Caco-2 (cell line): ENCODE data around the gene DDX42. TPM values are rescaled to one million over a fixed set of nuclear protein-coding genes. Genes with fewer than 3 reads are reported as not detected.
"Not testable (repeated sequence)": the region's sequence is repeated elsewhere in the genome, so short reads cannot be mapped to it uniquely, and the experiment has no call there.

Experiments
- BruUV-seq: library from RNA; stranded (reverse); fragments of 400-500 nt; replicated peaks from 2 replicates; lab custom pipeline; 2021; lab: Mats Ljungman, UMichigan
- CTCF ChIA-PET: fragments of 300-600 bp; sonication (Branson Sonifier 250); formaldehyde crosslinking; loops from one replicate; lab custom pipeline; 2022; ENCODE audit warnings: antibody characterized with exemption; lab: Charles Lee
- POLR2A ChIA-PET: fragments of 300-600 bp; sonication (Branson Sonifier 250); formaldehyde crosslinking; loops from one replicate; lab custom pipeline; 2022; ENCODE audit warnings: antibody characterized with exemption; lab: Charles Lee
- DNase-seq, 2 experiments: peaks; one replicate each; pipeline versions ENCODE4 v3.0.0 to v3.0.0-alpha.2; 2020 to 2022
- H3K27me3 ChIP-seq: replicated peaks from 2 replicates; pipeline ENCODE4 v1.6.0; 2011; ENCODE audit warnings: low read length; ENCODE audit not compliant: control insufficient read depth, insufficient read depth
- H3K36me3 ChIP-seq: 2 replicates; pipeline ENCODE4 v1.5.1; 2011; ENCODE audit warnings: low read length; ENCODE audit not compliant: control insufficient read depth, insufficient read depth
- H3K4me1 ChIP-seq: fragments of 250-450 bp; sonication (Bioruptor Pico); 2 replicates; pipeline ENCODE4 v1.5.1; 2020; ENCODE audit warnings: mild to moderate bottlenecking
- H3K4me3 ChIP-seq: 2 replicates; pipeline ENCODE4 v1.5.1; 2011; ENCODE audit warnings: low read depth, mild to moderate bottlenecking, control low read depth, low read length
- H3K9me3 ChIP-seq: fragments of 250-450 bp; sonication (Bioruptor Pico); 2 replicates; pipeline ENCODE4 v1.5.1; 2020; ENCODE audit warnings: mild to moderate bottlenecking, moderate library complexity
- H3K27ac Mint-ChIP-seq: one replicate; pipeline ENCODE4 v1.8.0; 2022; ENCODE audit warnings: mixed read lengths; ENCODE audit not compliant: unreplicated experiment
- H3K27me3 Mint-ChIP-seq: one replicate; pipeline ENCODE4 v1.8.0; 2022; ENCODE audit warnings: mixed read lengths; ENCODE audit not compliant: insufficient read depth, unreplicated experiment
- H3K36me3 Mint-ChIP-seq: one replicate; pipeline ENCODE4 v1.8.0; 2022; ENCODE audit warnings: mild to moderate bottlenecking, mixed read lengths; ENCODE audit not compliant: insufficient read depth, unreplicated experiment
- H3K4me1 Mint-ChIP-seq: one replicate; pipeline ENCODE4 v1.8.0; 2022; ENCODE audit warnings: low read depth, mixed read lengths; ENCODE audit not compliant: unreplicated experiment
- H3K4me3 Mint-ChIP-seq: one replicate; pipeline ENCODE4 v1.8.0; 2022; ENCODE audit warnings: mild to moderate bottlenecking, moderate library complexity, mixed read lengths; ENCODE audit not compliant: unreplicated experiment
- H3K9me3 Mint-ChIP-seq: one replicate; pipeline ENCODE4 v1.8.0; 2022; ENCODE audit warnings: mixed read lengths; ENCODE audit not compliant: unreplicated experiment
- CTCF ChIP-seq, 2 experiments: fragments of 200-600 bp in 1 of 2; IDR thresholded peaks; 1 replicate in 1 of 2; 2 replicates in 1 of 2; pipeline versions ENCODE4 v1.5.1 to v1.8.0; 2011 to 2022; ENCODE audit warnings: antibody characterized with exemption in 1 of 2, control low read depth in 1 of 2, inconsistent platforms in 1 of 2, low read depth in 1 of 2, low read length in 1 of 2, mild to moderate bottlenecking in 1 of 2, moderate library complexity in 1 of 2; ENCODE audit not compliant: insufficient read depth in 1 of 2, severe bottlenecking in 1 of 2, unreplicated experiment in 1 of 2
- intact Hi-C: fragments of 100-400 bp; cut with micrococcal nuclease; formaldehyde crosslinking; loops from one replicate; pipeline ENCODE4 v1.10.0; 2022; ENCODE audit not compliant: unreplicated experiment
- total RNA-seq: library from RNA; stranded (reverse); gene quantifications from 2 replicates; pipeline ENCODE4 v1.2.3, GENCODE V29; 2022

Gene DDX42
- total RNA-seq, 1 experiment from 2014 or later: 183 TPM

- no TSS peak for BruUV-seq
- Histone ChIP-seq H3K4me1 (no peaks in the 10 kb centered on the region), H3K4me3 (no peak overlapping the region), H3K9me3 (no peaks in the 10 kb centered on the region), H3K36me3 (peaks cover 2% of the 10 kb centered on the region; the same call in 1 of the 2 replicates), H3K27me3 (no peaks in the 10 kb centered on the region)
- ChIA-PET CTCF (no interaction called here), POLR2A (interaction anchor here (1.1 kb wide), 1 partner anchor 18 kb away, joined by 3 read pairs; the partner anchor contains the start of genes CCDC47 and DDX42)
- TF ChIP-seq CTCF (IDR thresholded peaks at IDR 0.05; ENCODE audit: insufficient read depth in 1 of 2, low read depth in 1 of 2, low read length in 1 of 2, severe bottlenecking in 1 of 2, unreplicated experiment in 1 of 2): no peak
- Mint-ChIP-seq H3K36me3 (peaks cover 95% of the 10 kb centered on the region), H3K27ac (no peak overlapping the region), H3K4me3 (no peak overlapping the region), H3K9me3 (no peaks in the 10 kb centered on the region), H3K27me3 (no peaks in the 10 kb centered on the region), H3K4me1 (no peaks in the 10 kb centered on the region)
- intact Hi-C loops: no loop called here
- DNase-seq: no peak
Observed at GRCh38 chr17:63792055-63792729, 18.2 kb downstream of the DDX42 start.

DNA sequence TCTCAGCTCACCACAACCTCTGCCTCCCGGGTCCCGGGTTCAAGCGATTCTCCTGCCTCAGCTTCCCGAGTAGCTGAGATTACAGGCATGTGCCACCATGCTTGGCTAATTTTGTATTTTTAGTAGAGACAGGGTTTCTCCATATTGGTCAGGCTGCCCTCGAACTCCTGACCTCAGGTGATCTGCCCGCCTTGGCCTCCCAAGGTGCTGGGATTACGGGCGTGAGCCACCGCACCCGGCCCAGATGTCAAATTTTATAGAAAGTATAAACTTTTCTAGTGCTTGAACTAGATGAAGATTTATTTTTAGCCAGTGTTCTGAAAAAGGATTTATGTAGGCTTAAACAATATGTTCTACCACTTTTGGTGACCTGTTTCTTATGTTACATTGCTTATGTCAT lies 22.4 kb downstream of the DDX42 start:
- H3K36me3 ChIP-seq, CTCF ChIA-PET, H3K4me1 Mint-ChIP-seq, H3K4me3 ChIP-seq, H3K4me1 ChIP-seq, H3K9me3 Mint-ChIP-seq, H3K27me3 Mint-ChIP-seq, H3K27ac Mint-ChIP-seq, BruUV-seq, H3K4me3 Mint-ChIP-seq, DNase-seq, intact Hi-C loops, H3K27me3 ChIP-seq, H3K9me3 ChIP-seq: not testable (repeated sequence)
- POLR2A ChIA-PET: interaction anchor here (0.6 kb wide), 1 partner anchor 47 kb away, joined by 5 read pairs; no protein-coding TSS in a partner anchor
- peaks cover 98% of the 10 kb centered on the region for H3K36me3 Mint-ChIP-seq

GRCh38 chr17:63798572-63799106 lies 24.7 kb downstream of the DDX42 start:
- Mint-ChIP-seq H3K27me3 (no peaks in the 10 kb centered on the region), H3K36me3 (peaks cover 94% of the 10 kb centered on the region), H3K4me3 (no peak overlapping the region), H3K9me3 (no peaks in the 10 kb centered on the region), H3K4me1 (no peaks in the 10 kb centered on the region), H3K27ac (no peak overlapping the region)
- H3K4me3 ChIP-seq: no peak overlapping the region
- H3K4me1 ChIP-seq: no peaks in the 10 kb centered on the region
- no peak for DNase-seq
- H3K27me3 ChIP-seq: no peaks in the 10 kb centered on the region
- no peaks in the 10 kb centered on the region for H3K9me3 ChIP-seq
- no peak for TF ChIP-seq CTCF (IDR thresholded peaks at IDR 0.05; ENCODE audit: insufficient read depth in 1 of 2, low read depth in 1 of 2, low read length in 1 of 2, severe bottlenecking in 1 of 2, unreplicated experiment in 1 of 2)
- BruUV-seq: no TSS peak
- POLR2A ChIA-PET: no interaction called here
- CTCF ChIA-PET: no interaction called here
- peaks cover 3% of the 10 kb centered on the region; the same call in 1 of the 2 replicates for H3K36me3 ChIP-seq
- intact Hi-C loops: no loop called here
